GM18499 (cell line): ENCODE data around the gene PIWIL4.
A peak's percentile ranks its signal among the peaks of the same experiment; 100 is the strongest.
"Not testable (repeated sequence)": the region's sequence is repeated elsewhere in the genome, so short reads cannot be mapped to it uniquely, and the experiment has no call there.

Experiments used
- ATAC-seq: cut with Tn5 transposase; IDR thresholded peaks from one replicate; pipeline ENCODE4 v1.9.1; 2021; ENCODE audit warnings: moderate number of reproducible peaks; ENCODE audit not compliant: insufficient read depth, unreplicated experiment

PIWIL4 gene

GRCh38 chr11:94546162-94546470 lies 21.1 kb upstream of the PIWIL4 start:
- ATAC-seq: no peak

GRCh38 chr11:94546886-94547285 lies 20.3 kb upstream of the PIWIL4 start:
- ATAC-seq: no peak

- ATAC-seq: no peak
These were observed 18.0 kb upstream of the PIWIL4 start for GRCh38 chr11:94549146-94549545.

GRCh38 chr11:94550513-94550912 lies 16.7 kb upstream of the PIWIL4 start:
- no peak for ATAC-seq

- no peak for ATAC-seq
These were observed 13.2 kb upstream of the PIWIL4 start for GRCh38 chr11:94553938-94554337.

GRCh38 chr11:94555752-94556329 lies 11.3 kb upstream of the PIWIL4 start:
- not testable (repeated sequence) for ATAC-seq

GRCh38 chr11:94557421-94557820 lies 9.7 kb upstream of the PIWIL4 start:
- ATAC-seq: no peak

- ATAC-seq: no peak
These were observed 9.2 kb upstream of the PIWIL4 start for GRCh38 chr11:94557992-94558391.

GRCh38 chr11:94558468-94558867 lies 8.7 kb upstream of the PIWIL4 start:
- ATAC-seq: no peak

GRCh38 chr11:94558932-94559331 lies 8.2 kb upstream of the PIWIL4 start:
- ATAC-seq: no peak

- ATAC-seq: no peak
These were observed 7.8 kb upstream of the PIWIL4 start for GRCh38 chr11:94559361-94559760.

GRCh38 chr11:94560834-94561233 lies 6.3 kb upstream of the PIWIL4 start:
- no peak for ATAC-seq

- no peak for ATAC-seq
These were observed 3.9 kb upstream of the PIWIL4 start for GRCh38 chr11:94563176-94563847.

GRCh38 chr11:94563848-94564467 lies 3.2 kb upstream of the PIWIL4 start:
- no peak for ATAC-seq

GRCh38 chr11:94568200-94568599 lies 1.0 kb downstream of the PIWIL4 start:
- ATAC-seq: no peak

- no peak for ATAC-seq
These were observed 1.5 kb downstream of the PIWIL4 start for GRCh38 chr11:94568717-94569116.

GRCh38 chr11:94572975-94573374 lies 5.8 kb downstream of the PIWIL4 start:
- not testable (repeated sequence) for ATAC-seq

- ATAC-seq: no peak
These were observed 7.2 kb downstream of the PIWIL4 start for GRCh38 chr11:94574193-94574961.

- ATAC-seq: no peak
These were observed 9.1 kb downstream of the PIWIL4 start for GRCh38 chr11:94576306-94576705.

GRCh38 chr11:94577841-94578240 lies 10.7 kb downstream of the PIWIL4 start:
- no peak for ATAC-seq

GRCh38 chr11:94581926-94582325 lies 14.8 kb downstream of the PIWIL4 start:
- peak; percentile 60 for ATAC-seq
